Cerebellar cortex (tissue), 1 donor: ENCODE results near the gene RAPGEF1.
"Not testable (repeated sequence)": the region's sequence is repeated elsewhere in the genome, so short reads cannot be mapped to it uniquely, and the experiment has no call there.

ENCODE experiments used
- DNase-seq: peaks from one replicate; pipeline ENCODE4 v3.0.0-alpha.2; 2015; ENCODE audit warnings: low spot score

Gene RAPGEF1

GRCh38 chr9:131668439-131669268 is 71.2 kb downstream of the RAPGEF1 start:
- DNase-seq = peak; percentile 70

GRCh38 chr9:131668057-131668438 is 71.8 kb downstream of the RAPGEF1 start:
- DNase-seq = no peak

GRCh38 chr9:131667576-131667975 is 72.3 kb downstream of the RAPGEF1 start:
- no peak for DNase-seq

- no peak for DNase-seq
Observed at GRCh38 chr9:131666774-131667173, 73.1 kb downstream of the RAPGEF1 start.

GRCh38 chr9:131666029-131666428 is 73.8 kb downstream of the RAPGEF1 start:
- DNase-seq = no peak

GRCh38 chr9:131663288-131663687 is 76.6 kb downstream of the RAPGEF1 start:
- DNase-seq = no peak

GRCh38 chr9:131662289-131662621 is 77.6 kb downstream of the RAPGEF1 start:
- DNase-seq = not testable (repeated sequence)

- DNase-seq = no peak
Observed at GRCh38 chr9:131661568-131662288, 78.1 kb downstream of the RAPGEF1 start.

- no peak for DNase-seq
Observed at GRCh38 chr9:131660466-131661405, 79.1 kb downstream of the RAPGEF1 start.

- no peak for DNase-seq
Observed at GRCh38 chr9:131658377-131659129, 81.3 kb downstream of the RAPGEF1 start.

GRCh38 chr9:131657940-131658339 is 81.9 kb downstream of the RAPGEF1 start:
- DNase-seq = no peak

- DNase-seq = no peak
Observed at GRCh38 chr9:131657456-131657855, 82.4 kb downstream of the RAPGEF1 start.

GRCh38 chr9:131657037-131657377 is 82.9 kb downstream of the RAPGEF1 start:
- DNase-seq = no peak

GRCh38 chr9:131656356-131657036 is 83.4 kb downstream of the RAPGEF1 start:
- peak; percentile 53 for DNase-seq

- not testable (repeated sequence) for DNase-seq
Observed at GRCh38 chr9:131654369-131654768, 85.5 kb downstream of the RAPGEF1 start.

- no peak for DNase-seq
Observed at GRCh38 chr9:131651599-131651998, 88.3 kb downstream of the RAPGEF1 start.

GRCh38 chr9:131651160-131651559 is 88.7 kb downstream of the RAPGEF1 start:
- no peak for DNase-seq

- DNase-seq = no peak
Observed at GRCh38 chr9:131650254-131650653, 89.6 kb downstream of the RAPGEF1 start.

- no peak for DNase-seq
Observed at GRCh38 chr9:131649646-131650045, 90.2 kb downstream of the RAPGEF1 start.

- DNase-seq = no peak
Observed at GRCh38 chr9:131645078-131645776, 94.6 kb downstream of the RAPGEF1 start.
